SK-N-SH (cell line): ENCODE measurements around the gene SLC35F4. TPM values are rescaled to one million over a fixed set of nuclear protein-coding genes. Genes with fewer than 3 reads are reported as not detected.
"Not testable (repeated sequence)": the region's sequence is repeated elsewhere in the genome, so short reads cannot be mapped to it uniquely, and the experiment has no call there.

ENCODE experiments used
- CTCF ChIA-PET: fragments of 300-600, 350-600 bp; formaldehyde crosslinking; extraction: SDS; loops from one replicate; lab custom pipeline; 2021; lab: Yijun Ruan, JAX
- POLR2A ChIA-PET: fragments of 350-600 bp; sonication (Branson Sonifier 250); formaldehyde crosslinking; extraction: SDS; loops from one replicate; lab custom pipeline; 2020; ENCODE audit warnings: antibody characterized with exemption, inconsistent platforms; lab: Yijun Ruan, JAX
- DNase-seq: peaks from one replicate; pipeline ENCODE4 v3.0.0; 2012
- H2AFZ ChIP-seq: fragments of 200-600 bp; sonication (generic); 2 replicates; pipeline ENCODE4 v1.8.1; 2016; ENCODE audit warnings: antibody characterized with exemption, mild to moderate bottlenecking, low read depth
- H3F3A ChIP-seq: fragments of 200-600 bp; sonication (generic); replicated peaks from 2 replicates; pipeline ENCODE3; 2016; ENCODE audit warnings: antibody characterized with exemption, mild to moderate bottlenecking; ENCODE audit not compliant: insufficient read depth
- H3K27ac ChIP-seq, 2 experiments: fragments of 200-500 bp in 1 of 2; fragments of 200-600 bp in 1 of 2; sonication (Bioruptor generic) in 1 of 2; sonication (generic), shearing (Covaris generic) in 1 of 2; 2 replicates each; pipeline versions ENCODE4 v1.5.1 to v1.6.1; 2014 to 2016; ENCODE audit warnings: low read depth in 2 of 2, inconsistent platforms in 1 of 2, low read length in 1 of 2, mild to moderate bottlenecking in 1 of 2, mixed read lengths in 1 of 2
- H3K27me3 ChIP-seq: fragments of 200-600 bp; sonication (generic), shearing (Covaris generic); 2 replicates; pipeline ENCODE4 v1.6.1; 2016; ENCODE audit warnings: mixed run types; ENCODE audit not compliant: insufficient read depth
- H3K36me3 ChIP-seq, 2 experiments: fragments of 200-500 bp in 1 of 2; fragments of 200-600 bp in 1 of 2; sonication (Bioruptor generic) in 1 of 2; sonication (generic) in 1 of 2; replicated peaks in 1 of 2; 2 replicates each; pipeline versions ENCODE3 to v1.5.1; 2014 to 2016; ENCODE audit warnings: low read length in 1 of 2, mild to moderate bottlenecking in 1 of 2; ENCODE audit not compliant: insufficient read depth in 2 of 2, control insufficient read depth in 1 of 2
- H3K4me1 ChIP-seq, 2 experiments: fragments of 200-500 bp in 1 of 2; fragments of 200-600 bp in 1 of 2; sonication (Bioruptor generic) in 1 of 2; sonication (generic), shearing (Covaris generic) in 1 of 2; 2 replicates each; pipeline versions ENCODE4 v1.5.1 to v1.6.1; 2014 to 2016; ENCODE audit warnings: low read depth in 1 of 2, low read length in 1 of 2, mixed run types in 1 of 2; ENCODE audit not compliant: insufficient read depth in 2 of 2, control insufficient read depth in 1 of 2
- H3K4me2 ChIP-seq: fragments of 200-600 bp; sonication (generic), shearing (Covaris generic); 2 replicates; pipeline ENCODE4 v1.6.1; 2017; ENCODE audit warnings: mixed run types
- H3K4me3 ChIP-seq, 2 experiments: fragments of 200-500 bp in 1 of 2; fragments of 200-600 bp in 1 of 2; sonication (Bioruptor generic) in 1 of 2; sonication (generic), shearing (Covaris generic) in 1 of 2; 2 replicates each; pipeline versions ENCODE4 v1.5.1 to v1.8.1; 2014 to 2016; ENCODE audit warnings: low read depth in 2 of 2, inconsistent platforms in 1 of 2, low read length in 1 of 2, mild to moderate bottlenecking in 1 of 2, mixed read lengths in 1 of 2, moderate library complexity in 1 of 2
- H3K79me2 ChIP-seq: fragments of 200-600 bp; sonication (generic); 2 replicates; pipeline ENCODE4 v1.8.1; 2017; ENCODE audit warnings: mild to moderate bottlenecking; ENCODE audit not compliant: insufficient read depth
- H3K9ac ChIP-seq: fragments of 200-600 bp; sonication (generic); 2 replicates; pipeline ENCODE4 v1.6.1; 2017; ENCODE audit warnings: mixed run types
- H3K9me2 ChIP-seq: fragments of 200-600 bp; sonication (generic); 2 replicates; pipeline ENCODE4 v1.6.1; 2017; ENCODE audit warnings: mixed run types
- H3K9me3 ChIP-seq: fragments of 200-600 bp; sonication (generic); 2 replicates; pipeline ENCODE4 v1.6.1; 2017; ENCODE audit warnings: mixed run types, mild to moderate bottlenecking, moderate library complexity
- H4K20me1 ChIP-seq: fragments of 200-600 bp; sonication (generic); 2 replicates; pipeline ENCODE4 v1.6.1; 2017; ENCODE audit warnings: mild to moderate bottlenecking, mixed run types; ENCODE audit not compliant: insufficient read depth
- EP300 ChIP-seq, 2 experiments: IDR thresholded peaks; 2 replicates each; pipeline versions ENCODE4 v1.4.0 to v1.6.1; 2012; ENCODE audit warnings: borderline replicate concordance in 1 of 2, low read depth in 1 of 2, low read length in 1 of 2
- FOXJ3 ChIP-seq: sonication (generic); formaldehyde crosslinking; IDR thresholded peaks from 2 replicates; pipeline ENCODE4 v1.5.1; 2020; ENCODE audit warnings: mild to moderate bottlenecking, missing genetic modification reagents
- FOXM1 ChIP-seq: IDR thresholded peaks from 2 replicates; pipeline ENCODE4 v1.4.0; 2012; ENCODE audit warnings: low read depth, mild to moderate bottlenecking
- MAX ChIP-seq: IDR thresholded peaks from 2 replicates; pipeline ENCODE4 v1.4.0; 2012; ENCODE audit warnings: low read depth
- POLR2AphosphoS5 ChIP-seq: IDR thresholded peaks from 2 replicates; pipeline ENCODE4 v1.6.1; 2012; ENCODE audit warnings: low read depth, low read length
- TEAD4 ChIP-seq: IDR thresholded peaks from 2 replicates; pipeline ENCODE4 v1.4.0; 2012; ENCODE audit warnings: mild to moderate bottlenecking, borderline replicate concordance; ENCODE audit not compliant: insufficient read depth
- WGBS: methylation state at CpG from one replicate; pipeline ENCODE4 v1.1.6; 2017; ENCODE audit warnings: low lambda C conversion rate; 5-methylcytosine and 5-hydroxymethylcytosine counted together
- polyA plus RNA-seq, 3 experiments: library from polyadenylated mRNA; depleted of rRNA; stranded (reverse); fragments of >200 nt; gene quantifications; 2 replicates each; pipeline ENCODE4 v1.2.3, GENCODE V29; 2012

SLC35F4 gene
- polyA plus RNA-seq, 1 of the 3 experiments (the other 2 are of a cell fraction), result not detected

GRCh38 chr14:57725399-57726077 is 140.4 kb downstream of the SLC35F4 start:
- no peaks in the 10 kb centered on the region for H3F3A ChIP-seq
- no peak overlapping the region for H3K9ac ChIP-seq
- CTCF ChIA-PET, result no interaction called here
- POLR2A ChIA-PET, result no interaction called here
- H3K79me2 ChIP-seq, result no peaks in the 10 kb centered on the region
- no peak for DNase-seq
- H3K9me3 ChIP-seq, result no peaks in the 10 kb centered on the region
- no peak overlapping the region for H2AFZ ChIP-seq
- no peaks in the 10 kb centered on the region for H4K20me1 ChIP-seq
- 0% methylated on average over 2 of the region's 2 CpGs for WGBS
- H3K4me3 ChIP-seq, result no peak overlapping the region
- no peaks in the 10 kb centered on the region for H3K36me3 ChIP-seq
- TF ChIP-seq POLR2AphosphoS5, result no peak
- H3K27me3 ChIP-seq, result no peaks in the 10 kb centered on the region
- no peaks in the 10 kb centered on the region for H3K9me2 ChIP-seq
- no peaks in the 10 kb centered on the region for H3K4me1 ChIP-seq
- no peak overlapping the region for H3K4me2 ChIP-seq
- no peak overlapping the region for H3K27ac ChIP-seq

- H4K20me1 ChIP-seq, H2AFZ ChIP-seq, H3F3A ChIP-seq, H3K27me3 ChIP-seq, H3K4me2 ChIP-seq, H3K4me1 ChIP-seq, H3K4me3 ChIP-seq, DNase-seq, H3K36me3 ChIP-seq, H3K9me2 ChIP-seq, H3K27ac ChIP-seq, POLR2A ChIA-PET, H3K9ac ChIP-seq, CTCF ChIA-PET, H3K79me2 ChIP-seq, H3K9me3 ChIP-seq: not testable (repeated sequence)
Observed at GRCh38 chr14:57722141-57722540, 143.8 kb downstream of the SLC35F4 start.

- no peaks in the 10 kb centered on the region for H4K20me1 ChIP-seq
- H3K9me2 ChIP-seq, result no peaks in the 10 kb centered on the region
- no peak overlapping the region for H2AFZ ChIP-seq
- H3K4me1 ChIP-seq, result no peaks in the 10 kb centered on the region
- H3K36me3 ChIP-seq, result no peaks in the 10 kb centered on the region
- ChIA-PET CTCF (no interaction called here), POLR2A (no interaction called here)
- no peak for DNase-seq
- H3K4me3 ChIP-seq, result no peak overlapping the region
- no peaks in the 10 kb centered on the region for H3F3A ChIP-seq
- H3K9me3 ChIP-seq, result no peaks in the 10 kb centered on the region
- 4% methylated on average over 3 of the region's 3 CpGs for WGBS
- H3K9ac ChIP-seq, result no peak overlapping the region
- H3K27ac ChIP-seq, result no peak overlapping the region
- no peak overlapping the region for H3K4me2 ChIP-seq
- TF ChIP-seq MAX (no peak), FOXJ3 (CRISPR knock-in tag) (no peak), TEAD4 (no peak), FOXM1 (no peak), EP300 (IDR thresholded peaks at IDR 0.05; ENCODE audit: borderline replicate concordance in 1 of 2, low read depth in 1 of 2, low read length in 1 of 2) (no peak)
- H3K79me2 ChIP-seq, result no peaks in the 10 kb centered on the region
- no peaks in the 10 kb centered on the region for H3K27me3 ChIP-seq
Observed at GRCh38 chr14:57714487-57714931, 151.4 kb downstream of the SLC35F4 start.
